NOMO-1 treated with DMSO at 0.1 percent for 48 hours (cell line): ENCODE results near the gene MYO9B.

Experiments
- DNase-seq: peaks from one replicate; lab custom pipeline; 2025; ENCODE audit not compliant: unreplicated experiment; lab: John Stamatoyannopoulos, UW

The MYO9B gene

GRCh38 chr19:17235971-17236777 lies 160.6 kb downstream of the MYO9B start:
- no peak for DNase-seq

GRCh38 chr19:17236811-17237543 lies 161.4 kb downstream of the MYO9B start:
- DNase-seq, result no peak

- DNase-seq, result no peak
Measured at GRCh38 chr19:17237747-17238706, 162.4 kb downstream of the MYO9B start.

- no peak for DNase-seq
Measured at GRCh38 chr19:17240062-17240752, 164.6 kb downstream of the MYO9B start.

GRCh38 chr19:17240826-17241399 lies 165.3 kb downstream of the MYO9B start:
- no peak for DNase-seq

GRCh38 chr19:17242431-17243208 lies 167.0 kb downstream of the MYO9B start:
- no peak for DNase-seq

GRCh38 chr19:17243211-17243829 lies 167.7 kb downstream of the MYO9B start:
- no peak for DNase-seq

- no peak for DNase-seq
Measured at GRCh38 chr19:17243830-17244617, 168.4 kb downstream of the MYO9B start.

GRCh38 chr19:17244618-17245534 lies 169.3 kb downstream of the MYO9B start:
- DNase-seq, result no peak

GRCh38 chr19:17245535-17245984 lies 170.0 kb downstream of the MYO9B start, which contains the start of gene NR2F6:
TSS of gene NR2F6 (minus strand) at chr19:17245919. CDS start at chr19:17245220, 699 bp downstream.
- no peak for DNase-seq

GRCh38 chr19:17246681-17247425 lies 171.3 kb downstream of the MYO9B start:
- DNase-seq, result no peak

GRCh38 chr19:17248011-17248776 lies 172.6 kb downstream of the MYO9B start:
- no peak for DNase-seq

- DNase-seq, result no peak
Measured at GRCh38 chr19:17249887-17250548, 174.4 kb downstream of the MYO9B start.

GRCh38 chr19:17254636-17255035 lies 179.1 kb downstream of the MYO9B start:
- no peak for DNase-seq

GRCh38 chr19:17255150-17255621 lies 179.6 kb downstream of the MYO9B start:
- no peak for DNase-seq
